Measurements from ENCODE around the gene DAAM1.

Gene DAAM1

GRCh38 chr14:59363531-59364226 is 175.2 kb downstream of the DAAM1 start:
- no peak for DNase-seq (ENCODE audit: low read depth)

- DNase-seq (ENCODE audit: low read depth), result no peak
Observed at GRCh38 chr14:59370158-59370742, 181.8 kb downstream of the DAAM1 start.

- no peak for DNase-seq (ENCODE audit: low read depth)
Observed at GRCh38 chr14:59371771-59372170, 183.3 kb downstream of the DAAM1 start.

GRCh38 chr14:59374048-59374447 is 185.6 kb downstream of the DAAM1 start:
- no peak for DNase-seq (ENCODE audit: low read depth)

- no peak for DNase-seq (ENCODE audit: low read depth)
Observed at GRCh38 chr14:59376686-59377085, 188.2 kb downstream of the DAAM1 start.

- DNase-seq (ENCODE audit: low read depth), result no peak
Observed at GRCh38 chr14:59377491-59377890, 189.0 kb downstream of the DAAM1 start.

GRCh38 chr14:59377991-59378601 is 189.6 kb downstream of the DAAM1 start:
- DNase-seq (ENCODE audit: low read depth), result no peak

GRCh38 chr14:59389936-59390335 is 201.5 kb downstream of the DAAM1 start:
- no peak for DNase-seq (ENCODE audit: low read depth)

GRCh38 chr14:59391388-59391787 is 202.9 kb downstream of the DAAM1 start:
- no peak for DNase-seq (ENCODE audit: low read depth)

- DNase-seq (ENCODE audit: low read depth), result no peak
Observed at GRCh38 chr14:59394268-59394667, 205.8 kb downstream of the DAAM1 start.

GRCh38 chr14:59395672-59396071 is 207.2 kb downstream of the DAAM1 start:
- DNase-seq (ENCODE audit: low read depth), result no peak

GRCh38 chr14:59398841-59399240 is 210.4 kb downstream of the DAAM1 start:
- no peak for DNase-seq (ENCODE audit: low read depth)

GRCh38 chr14:59406454-59407245 is 218.2 kb downstream of the DAAM1 start:
- no peak for DNase-seq (ENCODE audit: low read depth)

GRCh38 chr14:59407246-59408010 is 219.0 kb downstream of the DAAM1 start:
- no peak for DNase-seq (ENCODE audit: low read depth)

GRCh38 chr14:59415836-59416602 is 227.6 kb downstream of the DAAM1 start:
- no peak for DNase-seq (ENCODE audit: low read depth)

- no peak for DNase-seq (ENCODE audit: low read depth)
Observed at GRCh38 chr14:59417311-59417710, 228.8 kb downstream of the DAAM1 start.

- DNase-seq (ENCODE audit: low read depth), result no peak
Observed at GRCh38 chr14:59419303-59419702, 230.8 kb downstream of the DAAM1 start.

Data from activated T-cell treated with anti-CD3 and anti-CD28 coated beads for 24 hours (primary cell).